Lung (tissue), 12 donors: ENCODE results near the gene FAM200B. TPM values are rescaled to one million over a fixed set of nuclear protein-coding genes. Genes with fewer than 3 reads are reported as not detected.

Source experiments
- ATAC-seq: fragments of 200-7000 bp; cut with Tn5 transposase; one replicate; pipeline ENCODE4 v1.9.1; 2020; ENCODE audit warnings: moderate number of reproducible peaks; ENCODE audit not compliant: insufficient read depth, low FRiP score
- DNase-seq, 3 donors: peaks; one replicate each; pipeline ENCODE4 v3.0.0-alpha.2; 2013 to 2017
- H3K27ac ChIP-seq, 2 donors: one replicate each; pipeline ENCODE4 v1.5.1; 2013; ENCODE audit warnings: mild to moderate bottlenecking in 2 of 2, moderate library complexity in 2 of 2, control low read depth in 1 of 2, inconsistent platforms in 1 of 2, low read depth in 1 of 2, low read length in 1 of 2
- H3K27me3 ChIP-seq, 3 donors: one replicate each; pipeline ENCODE4 v1.5.1; 2013; ENCODE audit warnings: low read length in 2 of 3; ENCODE audit not compliant: control insufficient read depth in 3 of 3, insufficient read depth in 3 of 3
- H3K36me3 ChIP-seq, 4 donors: one replicate each; pipeline ENCODE4 v1.5.1; 2013; ENCODE audit warnings: low read length in 4 of 4, mild to moderate bottlenecking in 1 of 4, moderate library complexity in 1 of 4; ENCODE audit not compliant: control insufficient read depth in 4 of 4, insufficient read depth in 4 of 4
- H3K4me1 ChIP-seq, 5 donors: one replicate each; pipeline ENCODE4 v1.5.1; 2013; ENCODE audit warnings: low read length in 5 of 5, mild to moderate bottlenecking in 2 of 5, moderate library complexity in 1 of 5; ENCODE audit not compliant: control insufficient read depth in 5 of 5, insufficient read depth in 5 of 5
- H3K4me3 ChIP-seq: one replicate; pipeline ENCODE4 v1.5.1; 2013; ENCODE audit warnings: mild to moderate bottlenecking, control low read depth, moderate library complexity
- H3K9ac ChIP-seq, 2 donors: one replicate each; pipeline ENCODE4 v1.5.1; 2013; ENCODE audit warnings: low read length in 2 of 2, control low read depth in 1 of 2; ENCODE audit not compliant: insufficient read depth in 1 of 2
- H3K9me3 ChIP-seq, 4 donors: one replicate each; pipeline ENCODE4 v1.5.1; 2013; ENCODE audit warnings: low read length in 3 of 4, mild to moderate bottlenecking in 1 of 4, moderate library complexity in 1 of 4; ENCODE audit not compliant: control insufficient read depth in 4 of 4, insufficient read depth in 3 of 4
- CTCF ChIP-seq: IDR thresholded peaks from 2 replicates; pipeline ENCODE4 v1.5.1; 2012; ENCODE audit warnings: mild to moderate bottlenecking; ENCODE audit errors: control extremely low read depth, extremely low read depth
- WGBS, 2 donors: extraction: QIAGEN DNeasy Blood & Tissue Kit; methylation state at CpG; one replicate each; pipeline ENCODE4 v1.1.7; 2013; 5-methylcytosine and 5-hydroxymethylcytosine counted together
- polyA plus RNA-seq, 2 donors: library from polyadenylated mRNA; stranded (reverse); fragments of 200-250 nt; gene quantifications; one replicate each; pipeline ENCODE4 v1.2.1, GENCODE V29; 2013
- total RNA-seq, 2 donors: library from RNA; depleted of rRNA in 1 of 2; stranded (reverse); fragments of >200 nt in 1 of 2; gene quantifications; one replicate each; pipeline ENCODE4 v1.2.1, GENCODE V29; 2014 to 2021
- donor health status: control.
- donor health status: control.
- donor health status: Bipolar disorder and iron deficiency.
- donor health status: healthy.
- donor health status: DM: yes; HTN: yes; CAD: no.

Gene FAM200B
- total and polyA plus RNA-seq, 4 donors = 19.3 to 56.0 (median 27.2) TPM

GRCh38 chr4:15688051-15688450 lies 6.4 kb downstream of the FAM200B start:
- no peak for ATAC-seq
- no peaks in the 10 kb centered on the region for H3K9me3 ChIP-seq
- no peak for DNase-seq
- no peaks in the 10 kb centered on the region for H3K27me3 ChIP-seq
- no peak overlapping the region for H3K4me3 ChIP-seq
- H3K27ac ChIP-seq = no peak overlapping the region
- H3K9ac ChIP-seq = no peak overlapping the region
- no peak for TF ChIP-seq CTCF
- H3K36me3 ChIP-seq = peaks cover 1 to 10% (median 6%) of the 10 kb centered on the region in 4 donors
- 72 to 77% methylated on average over 5 of the region's 5 CpGs for WGBS, 2 donors
- peaks cover 0 to 10% (median 0%) of the 10 kb centered on the region in 5 donors for H3K4me1 ChIP-seq

GRCh38 chr4:15689540-15689939 lies 7.9 kb downstream of the FAM200B start:
- Histone ChIP-seq H3K9ac (no peak overlapping the region), H3K9me3 (no peaks in the 10 kb centered on the region), H3K27me3 (no peaks in the 10 kb centered on the region), H3K36me3 (peaks cover 1 to 10% (median 6%) of the 10 kb centered on the region in 4 donors), H3K4me3 (no peak overlapping the region), H3K4me1 (peaks cover 0 to 8% (median 0%) of the 10 kb centered on the region in 5 donors), H3K27ac (no peak overlapping the region)
- DNase-seq (no peak), ATAC-seq (peak; percentile 29)
- 35 to 75% methylated on average over 2 of the region's 2 CpGs for WGBS, 2 donors
- no peak for TF ChIP-seq CTCF

- Histone ChIP-seq H3K9me3 (no peaks in the 10 kb centered on the region), H3K4me3 (no peak overlapping the region), H3K27ac (peak overlapping the region in 1 of 2 donors; percentile 9), H3K36me3 (peaks cover 1 to 10% (median 6%) of the 10 kb centered on the region in 4 donors), H3K9ac (no peak overlapping the region), H3K4me1 (peaks cover 0 to 3% (median 0%) of the 10 kb centered on the region in 5 donors), H3K27me3 (no peaks in the 10 kb centered on the region)
- 53 to 70% methylated on average over 7 of the region's 7 CpGs for WGBS, 2 donors
- DNase-seq = no peak
- peak; percentile 24 for ATAC-seq
- TF ChIP-seq CTCF = no peak
These were observed 8.6 kb downstream of the FAM200B start for GRCh38 chr4:15690020-15690809.
